ENCODE measurements around the gene BPHL. TPM values are rescaled to one million over a fixed set of nuclear protein-coding genes. Genes with fewer than 3 reads are reported as not detected.
A peak's percentile ranks its signal among the peaks of the same experiment; 100 is the strongest.

Gene BPHL
- total and polyA plus RNA-seq, 3 experiments from 2014 or later: 6.5 to 10.7 (median 10.5) TPM

DNA sequence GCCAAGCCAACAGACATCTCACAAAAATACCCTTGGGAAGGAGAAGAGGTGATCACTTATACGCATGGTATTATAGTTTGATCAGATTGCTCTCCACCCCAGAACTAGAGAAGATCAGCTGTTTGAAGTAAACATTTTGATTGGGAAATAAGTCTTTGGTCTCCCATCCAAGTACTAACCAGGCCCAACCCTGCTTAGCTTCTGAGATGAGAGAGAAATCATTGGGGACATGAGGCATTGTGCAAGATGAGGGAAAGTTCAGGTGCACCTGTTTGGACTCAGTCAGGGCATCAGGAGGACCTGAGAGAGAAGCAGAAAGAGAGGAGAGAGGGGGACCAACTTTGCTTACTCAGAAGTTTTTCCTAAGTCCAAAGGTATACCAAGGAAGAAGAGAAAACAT, 38.8 kb upstream of the BPHL start:
- CTCF ChIA-PET: no interaction called here
- Mint-ChIP-seq H3K4me1 (peaks cover 43 to 56% (median 47%) of the 10 kb centered on the region in 3 donors), H3K4me3 (no peak overlapping the region), H3K36me3 (peaks cover 8 to 81% (median 38%) of the 10 kb centered on the region in 3 donors), H3K27ac (peak overlapping the region in 3 of 8 donors; percentile 17 to 82 (median 34)), H3K9me3 (no peaks in the 10 kb centered on the region), H3K27me3 (no peaks in the 10 kb centered on the region)
- Histone ChIP-seq H3K27me3 (ENCODE audit: insufficient read depth, low read length, poor library complexity, severe bottlenecking) (no peaks in the 10 kb centered on the region), H3K4me3 (ENCODE audit: low read length) (no peak overlapping the region), H3K9me3 (ENCODE audit: low read length) (no peaks in the 10 kb centered on the region), H3K27ac (ENCODE audit: low read depth, low read length) (no peak overlapping the region), H3K4me1 (ENCODE audit: insufficient read depth, low read length) (peaks cover 16% of the 10 kb centered on the region), H3K36me3 (ENCODE audit: insufficient read depth, low read length) (peaks cover 56% of the 10 kb centered on the region)
- no peak for DNase-seq
- POLR2A ChIA-PET: no interaction called here

DNA sequence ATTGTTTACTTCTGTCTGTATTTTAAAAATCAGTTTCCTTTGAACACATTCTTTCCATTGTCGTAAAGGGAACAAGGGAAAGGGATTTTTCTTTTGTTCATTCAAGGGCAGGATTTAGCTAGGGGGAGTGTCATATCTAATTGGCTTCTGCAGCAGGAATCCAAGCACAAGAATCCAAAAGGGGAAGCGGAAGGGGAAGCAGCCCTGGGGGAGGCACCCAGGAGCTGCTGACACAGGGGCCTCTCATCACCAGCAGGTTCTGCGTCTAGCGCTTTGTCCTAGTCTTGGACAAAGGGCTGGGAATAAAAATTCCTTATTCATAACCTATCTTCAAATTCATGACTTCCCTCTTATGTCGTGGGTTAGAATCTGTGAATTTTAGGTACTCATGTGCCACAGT, 36.6 kb upstream of the BPHL start:
- no peaks in the 10 kb centered on the region for H3K4me1 ChIP-seq (ENCODE audit: insufficient read depth, low read length)
- H3K4me3 Mint-ChIP-seq: no peak overlapping the region
- H3K4me1 Mint-ChIP-seq: peaks cover 28 to 45% (median 32%) of the 10 kb centered on the region in 3 donors
- no peaks in the 10 kb centered on the region for H3K9me3 Mint-ChIP-seq
- DNase-seq: no peak
- no peak overlapping the region for H3K27ac Mint-ChIP-seq
- no peaks in the 10 kb centered on the region for H3K27me3 ChIP-seq (ENCODE audit: insufficient read depth, low read length, poor library complexity, severe bottlenecking)
- H3K36me3 Mint-ChIP-seq: peaks cover 11 to 93% (median 45%) of the 10 kb centered on the region in 3 donors
- no peaks in the 10 kb centered on the region for H3K9me3 ChIP-seq (ENCODE audit: low read length)
- CTCF ChIA-PET: interaction anchor here (0.7 kb wide), 1 partner anchor 326 kb away, joined by 5 read pairs; no protein-coding TSS in a partner anchor
- POLR2A ChIA-PET: interaction anchor here (0.7 kb wide), 1 partner anchor 80 kb away, joined by 11 read pairs; no protein-coding TSS in a partner anchor
- H3K27ac ChIP-seq (ENCODE audit: low read depth, low read length): no peak overlapping the region
- peaks cover 67% of the 10 kb centered on the region for H3K36me3 ChIP-seq (ENCODE audit: insufficient read depth, low read length)
- no peaks in the 10 kb centered on the region for H3K27me3 Mint-ChIP-seq
- H3K4me3 ChIP-seq (ENCODE audit: low read length): no peak overlapping the region

DNA sequence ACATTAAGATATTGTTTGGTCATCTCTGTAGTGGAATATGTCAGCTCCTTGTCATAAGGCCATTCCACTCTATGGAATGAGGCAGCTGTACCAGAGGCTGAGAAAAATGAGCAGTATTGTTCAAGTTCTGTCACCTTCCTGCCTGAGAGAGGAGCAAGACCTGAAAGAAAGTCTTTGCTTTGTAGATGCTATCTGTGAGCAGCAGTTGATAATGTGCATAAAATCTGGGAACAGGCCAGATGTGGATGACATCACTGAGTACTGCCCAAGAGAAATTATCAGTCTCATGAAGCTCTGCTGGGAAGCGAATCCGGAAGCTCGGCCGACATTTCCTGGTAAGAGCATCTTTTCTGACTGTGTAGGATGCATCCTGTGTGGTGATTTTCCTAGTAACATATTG, 33.4 kb upstream of the BPHL start:
- Histone ChIP-seq H3K27me3 (ENCODE audit: insufficient read depth, low read length, poor library complexity, severe bottlenecking) (no peaks in the 10 kb centered on the region), H3K9me3 (ENCODE audit: low read length) (no peaks in the 10 kb centered on the region), H3K36me3 (ENCODE audit: insufficient read depth, low read length) (peaks cover 49% of the 10 kb centered on the region), H3K4me3 (ENCODE audit: low read length) (no peak overlapping the region), H3K4me1 (ENCODE audit: insufficient read depth, low read length) (no peaks in the 10 kb centered on the region), H3K27ac (ENCODE audit: low read depth, low read length) (no peak overlapping the region)
- Mint-ChIP-seq H3K4me3 (no peak overlapping the region), H3K9me3 (no peaks in the 10 kb centered on the region), H3K4me1 (peaks cover 20 to 40% (median 28%) of the 10 kb centered on the region in 3 donors), H3K36me3 (peaks cover 6 to 88% (median 46%) of the 10 kb centered on the region in 3 donors), H3K27ac (peak overlapping the region in 1 of 8 donors; percentile 35), H3K27me3 (no peaks in the 10 kb centered on the region)
- ChIA-PET POLR2A (no interaction called here), CTCF (interaction anchor here (1.2 kb wide), 1 partner anchor 41 kb away, joined by 3 read pairs; no protein-coding TSS in a partner anchor)
- no peak for DNase-seq

DNA sequence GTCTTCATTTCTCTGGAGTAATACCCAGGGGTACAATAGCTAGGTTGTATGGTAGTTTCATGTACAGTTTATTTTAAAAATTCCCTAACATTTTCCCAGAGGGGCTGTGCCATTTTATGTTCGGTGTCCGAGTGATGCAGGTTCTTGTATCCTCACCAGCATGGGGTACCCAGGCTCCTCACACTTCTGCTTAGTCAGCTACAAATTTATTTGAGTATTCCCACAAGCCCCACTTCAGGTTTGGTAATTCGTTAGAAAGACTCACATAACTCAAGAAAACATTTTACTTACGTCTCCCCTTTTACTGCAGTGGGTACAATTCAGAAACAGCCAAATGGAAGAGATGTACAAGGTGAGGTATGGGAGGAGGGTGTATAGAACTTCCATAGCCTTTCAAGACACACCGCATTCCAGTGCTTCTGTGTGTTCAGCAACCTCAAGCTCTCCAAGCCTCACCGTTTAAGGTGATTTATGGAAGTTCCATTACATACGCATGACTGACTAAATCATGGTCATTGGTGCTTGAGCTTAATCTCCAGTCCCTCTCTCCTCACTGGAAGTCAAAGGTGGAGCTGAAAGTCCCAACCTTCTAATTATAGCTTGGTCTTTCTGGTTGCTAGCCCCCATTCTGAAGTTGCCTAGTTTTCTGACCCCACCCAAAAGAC, 32.1 kb upstream of the BPHL start:
- Histone ChIP-seq H3K4me3 (ENCODE audit: low read length) (no peak overlapping the region), H3K27me3 (ENCODE audit: insufficient read depth, low read length, poor library complexity, severe bottlenecking) (no peaks in the 10 kb centered on the region), H3K4me1 (ENCODE audit: insufficient read depth, low read length) (no peaks in the 10 kb centered on the region), H3K36me3 (ENCODE audit: insufficient read depth, low read length) (peaks cover 43% of the 10 kb centered on the region), H3K9me3 (ENCODE audit: low read length) (no peaks in the 10 kb centered on the region), H3K27ac (ENCODE audit: low read depth, low read length) (no peak overlapping the region)
- H3K4me1 Mint-ChIP-seq: peaks cover 20 to 40% (median 26%) of the 10 kb centered on the region in 3 donors
- H3K4me3 Mint-ChIP-seq: no peak overlapping the region
- POLR2A ChIA-PET: interaction anchor here (0.6 kb wide), 1 partner anchor 12 kb away, joined by 3 read pairs; no protein-coding TSS in a partner anchor
- CTCF ChIA-PET: interaction anchor here (1.2 kb wide), 2 partner anchors 40 to 935 kb away, joined by 3 read pairs; a partner anchor contains a TSS
- no peaks in the 10 kb centered on the region for H3K27me3 Mint-ChIP-seq
- peaks cover 0 to 2% (median 0%) of the 10 kb centered on the region in 5 donors for H3K9me3 Mint-ChIP-seq
- peak overlapping the region in 5 of 8 donors; percentile 12 to 63 (median 27) for H3K27ac Mint-ChIP-seq
- DNase-seq: no peak
- H3K36me3 Mint-ChIP-seq: peaks cover 10 to 82% (median 43%) of the 10 kb centered on the region in 3 donors

DNA sequence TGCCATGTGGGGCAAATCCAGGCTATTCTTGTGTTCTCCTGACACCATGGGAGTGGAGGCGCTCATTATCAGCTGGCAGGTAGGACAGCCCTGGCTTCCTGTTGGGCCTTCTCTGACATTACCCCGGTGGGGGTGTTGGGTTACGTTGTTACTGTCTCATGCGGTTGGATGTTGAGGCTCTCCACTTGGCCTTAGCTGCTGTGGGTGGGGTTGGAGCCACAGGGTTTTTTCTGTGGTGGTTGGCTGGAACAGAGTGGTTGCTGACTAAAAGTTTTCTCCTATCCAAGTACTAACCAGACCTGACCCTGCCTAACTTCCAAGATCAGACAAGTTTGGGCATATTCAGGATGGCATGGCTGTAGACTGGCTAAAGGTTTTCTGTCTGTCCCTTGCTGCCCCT, 30.1 kb upstream of the BPHL start:
- Histone ChIP-seq H3K4me1 (ENCODE audit: insufficient read depth, low read length) (no peaks in the 10 kb centered on the region), H3K4me3 (ENCODE audit: low read length) (no peak overlapping the region), H3K27ac (ENCODE audit: low read depth, low read length) (no peak overlapping the region), H3K9me3 (ENCODE audit: low read length) (no peaks in the 10 kb centered on the region), H3K36me3 (ENCODE audit: insufficient read depth, low read length) (peaks cover 34% of the 10 kb centered on the region), H3K27me3 (ENCODE audit: insufficient read depth, low read length, poor library complexity, severe bottlenecking) (no peaks in the 10 kb centered on the region)
- no peak for DNase-seq
- POLR2A ChIA-PET: no interaction called here
- CTCF ChIA-PET: no interaction called here
- H3K27me3 Mint-ChIP-seq: no peaks in the 10 kb centered on the region
- H3K4me1 Mint-ChIP-seq: peaks cover 20 to 36% (median 21%) of the 10 kb centered on the region in 3 donors
- H3K4me3 Mint-ChIP-seq: peak overlapping the region in 1 of 7 donors; percentile 21
- H3K27ac Mint-ChIP-seq: peak overlapping the region in 6 of 8 donors; percentile 5 to 96 (median 51)
- H3K36me3 Mint-ChIP-seq: peaks cover 10 to 63% (median 31%) of the 10 kb centered on the region in 3 donors
- peaks cover 0 to 2% (median 0%) of the 10 kb centered on the region in 5 donors for H3K9me3 Mint-ChIP-seq

DNA sequence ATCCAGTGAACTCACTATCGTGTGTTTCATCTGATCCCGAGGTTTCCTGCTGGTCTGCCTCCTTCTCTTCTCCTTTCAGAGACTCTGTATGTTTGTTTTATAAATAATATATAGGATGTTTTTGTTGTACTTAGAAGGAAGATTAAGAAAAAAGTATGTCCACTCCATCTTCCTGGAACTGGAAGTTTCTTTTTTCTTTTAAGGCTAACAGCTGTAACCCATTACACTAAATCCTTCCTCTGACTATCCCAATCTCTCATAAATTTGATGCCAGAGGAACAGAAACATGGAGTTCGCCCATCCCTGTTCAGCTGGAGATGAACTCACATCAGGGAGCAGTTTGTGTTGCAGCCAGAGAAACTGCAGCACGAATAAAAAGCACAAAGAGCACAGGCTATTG, 29.5 kb upstream of the BPHL start:
- POLR2A ChIA-PET: no interaction called here
- Mint-ChIP-seq H3K27ac (peak overlapping the region in 2 of 8 donors; percentile 5 to 45), H3K4me1 (peaks cover 18 to 33% (median 20%) of the 10 kb centered on the region in 3 donors), H3K27me3 (no peaks in the 10 kb centered on the region), H3K4me3 (no peak overlapping the region), H3K36me3 (peaks cover 10 to 59% (median 27%) of the 10 kb centered on the region in 3 donors), H3K9me3 (peaks cover 0 to 2% (median 0%) of the 10 kb centered on the region in 5 donors)
- Histone ChIP-seq H3K4me1 (ENCODE audit: insufficient read depth, low read length) (no peaks in the 10 kb centered on the region), H3K4me3 (ENCODE audit: low read length) (no peak overlapping the region), H3K27ac (ENCODE audit: low read depth, low read length) (no peak overlapping the region), H3K36me3 (ENCODE audit: insufficient read depth, low read length) (peaks cover 30% of the 10 kb centered on the region), H3K27me3 (ENCODE audit: insufficient read depth, low read length, poor library complexity, severe bottlenecking) (no peaks in the 10 kb centered on the region), H3K9me3 (ENCODE audit: low read length) (no peaks in the 10 kb centered on the region)
- DNase-seq: no peak
- CTCF ChIA-PET: no interaction called here

DNA sequence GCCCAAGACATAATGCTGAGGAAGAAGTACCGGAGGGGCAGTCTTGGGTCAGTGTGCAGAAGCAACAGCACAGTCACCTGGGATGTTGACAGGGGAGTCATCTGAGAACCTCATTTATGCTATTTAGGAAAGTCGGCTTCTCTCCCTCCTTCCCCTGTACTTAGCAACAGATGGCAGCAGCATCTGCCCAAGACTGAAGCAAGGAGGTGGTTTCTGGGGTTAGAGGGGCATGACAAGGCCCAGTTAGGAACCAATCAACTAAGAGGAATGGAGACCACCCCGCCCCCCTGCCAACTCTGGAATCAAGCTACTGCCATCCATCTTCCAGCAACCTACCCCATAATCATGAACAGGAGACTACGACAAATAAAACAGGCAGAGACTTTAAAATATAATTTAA, 28.5 kb upstream of the BPHL start:
- H3K36me3 ChIP-seq (ENCODE audit: insufficient read depth, low read length): peaks cover 29% of the 10 kb centered on the region
- peak overlapping the region in 5 of 8 donors; percentile 20 to 78 (median 26) for H3K27ac Mint-ChIP-seq

DNA sequence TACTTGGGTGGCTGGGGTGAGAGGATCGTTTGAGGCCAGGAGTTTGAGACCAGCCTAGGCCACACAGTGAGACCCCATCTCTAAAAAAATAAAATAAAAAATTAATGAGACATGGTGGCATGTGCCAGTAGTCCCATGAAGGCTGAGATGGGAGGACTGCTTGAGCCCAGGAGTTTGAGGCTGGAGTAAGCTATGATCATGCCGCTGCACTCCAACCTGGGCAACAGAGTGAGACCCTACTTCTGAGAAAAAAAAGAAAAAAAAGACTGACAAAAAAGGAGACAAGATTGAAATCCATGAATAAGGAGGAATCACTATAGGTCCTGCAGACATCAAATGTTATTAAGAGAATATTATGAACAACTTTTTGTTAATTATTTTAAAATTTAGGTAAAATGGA, 23.7 kb upstream of the BPHL start:
- Mint-ChIP-seq H3K27me3 (no peaks in the 10 kb centered on the region), H3K36me3 (peaks cover 8 to 48% (median 21%) of the 10 kb centered on the region in 3 donors), H3K9me3 (peaks cover 0 to 2% (median 0%) of the 10 kb centered on the region in 5 donors), H3K4me3 (no peak overlapping the region), H3K27ac (peak overlapping the region in 2 of 8 donors; percentile 31 to 47), H3K4me1 (peaks cover 0 to 7% (median 1%) of the 10 kb centered on the region in 3 donors)
- Histone ChIP-seq H3K27me3 (ENCODE audit: insufficient read depth, low read length, poor library complexity, severe bottlenecking) (no peaks in the 10 kb centered on the region), H3K27ac (ENCODE audit: low read depth, low read length) (no peak overlapping the region), H3K4me3 (ENCODE audit: low read length) (no peak overlapping the region), H3K9me3 (ENCODE audit: low read length) (no peaks in the 10 kb centered on the region), H3K4me1 (ENCODE audit: insufficient read depth, low read length) (no peaks in the 10 kb centered on the region), H3K36me3 (ENCODE audit: insufficient read depth, low read length) (peaks cover 41% of the 10 kb centered on the region)
- CTCF ChIA-PET: no interaction called here
- POLR2A ChIA-PET: no interaction called here
- no peak for DNase-seq

More for the DNA sequence above, 28.5 kb upstream of the BPHL start:
- Histone ChIP-seq H3K4me1 (ENCODE audit: insufficient read depth, low read length) (no peaks in the 10 kb centered on the region), H3K27ac (ENCODE audit: low read depth, low read length) (no peak overlapping the region), H3K9me3 (ENCODE audit: low read length) (no peaks in the 10 kb centered on the region), H3K27me3 (ENCODE audit: insufficient read depth, low read length, poor library complexity, severe bottlenecking) (no peaks in the 10 kb centered on the region), H3K4me3 (ENCODE audit: low read length) (no peak overlapping the region)
- CTCF ChIA-PET: no interaction called here
- Mint-ChIP-seq H3K36me3 (peaks cover 10 to 55% (median 28%) of the 10 kb centered on the region in 3 donors), H3K4me1 (peaks cover 14 to 28% (median 20%) of the 10 kb centered on the region in 3 donors), H3K27me3 (no peaks in the 10 kb centered on the region), H3K4me3 (no peak overlapping the region), H3K9me3 (peaks cover 0 to 2% (median 0%) of the 10 kb centered on the region in 5 donors)
- POLR2A ChIA-PET: no interaction called here
- DNase-seq: no peak
